GM18868 (cell line): ENCODE measurements around the gene FAM234A.
"Not testable (repeated sequence)": the region's sequence is repeated elsewhere in the genome, so short reads cannot be mapped to it uniquely, and the experiment has no call there.

Experiments used
- ATAC-seq: cut with Tn5 transposase; IDR thresholded peaks from one replicate; pipeline ENCODE4 v1.9.1; 2021; ENCODE audit warnings: mild to moderate bottlenecking, moderate library complexity; ENCODE audit not compliant: unreplicated experiment

FAM234A gene

DNA sequence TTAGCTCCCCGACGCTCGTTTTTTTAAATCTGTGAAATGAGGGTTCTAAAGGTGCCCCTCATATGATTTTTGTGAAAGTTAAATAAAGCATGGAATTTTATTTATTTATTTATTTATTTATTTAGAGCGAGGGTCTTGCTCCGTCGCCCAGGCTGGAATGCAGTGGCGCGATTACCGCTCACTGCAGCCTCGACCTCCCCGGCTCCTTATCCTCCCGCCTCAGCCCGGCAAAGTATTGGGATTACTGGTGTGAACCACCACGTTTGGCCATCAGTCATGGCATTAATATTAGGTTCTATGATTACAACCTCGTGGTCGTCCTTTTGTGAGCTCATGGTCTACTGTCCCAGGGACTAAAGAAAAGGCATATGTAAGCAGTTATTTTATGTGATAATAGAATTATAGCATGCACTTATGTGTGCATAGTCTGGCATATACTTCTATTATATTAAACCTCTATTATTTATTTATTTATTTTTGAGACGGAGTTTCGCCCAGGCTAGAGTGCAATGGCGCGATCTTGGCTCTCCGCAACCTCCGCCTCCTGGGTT lies 4.8 kb upstream of the FAM234A start:
- ATAC-seq = no peak

DNA sequence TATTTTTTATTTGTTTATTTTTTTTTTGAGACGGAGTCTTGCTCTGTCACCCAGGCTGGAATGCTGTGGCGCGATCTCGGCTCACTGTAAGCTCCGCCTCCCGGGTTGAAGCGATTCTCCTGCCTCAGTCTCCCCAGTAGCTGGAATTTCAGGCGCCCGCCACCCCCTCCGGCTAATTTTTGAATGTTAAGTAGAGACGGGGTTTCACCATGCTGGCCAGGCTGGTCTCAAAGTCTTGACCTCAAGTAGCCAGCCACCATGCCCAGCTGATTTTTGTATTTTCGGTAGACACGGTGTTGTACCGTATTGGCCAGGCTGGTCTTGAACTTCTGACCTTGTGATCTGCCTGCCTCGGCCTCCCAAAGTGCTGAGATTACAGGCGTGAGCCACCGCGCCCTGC lies 4.3 kb upstream of the FAM234A start:
- not testable (repeated sequence) for ATAC-seq

DNA sequence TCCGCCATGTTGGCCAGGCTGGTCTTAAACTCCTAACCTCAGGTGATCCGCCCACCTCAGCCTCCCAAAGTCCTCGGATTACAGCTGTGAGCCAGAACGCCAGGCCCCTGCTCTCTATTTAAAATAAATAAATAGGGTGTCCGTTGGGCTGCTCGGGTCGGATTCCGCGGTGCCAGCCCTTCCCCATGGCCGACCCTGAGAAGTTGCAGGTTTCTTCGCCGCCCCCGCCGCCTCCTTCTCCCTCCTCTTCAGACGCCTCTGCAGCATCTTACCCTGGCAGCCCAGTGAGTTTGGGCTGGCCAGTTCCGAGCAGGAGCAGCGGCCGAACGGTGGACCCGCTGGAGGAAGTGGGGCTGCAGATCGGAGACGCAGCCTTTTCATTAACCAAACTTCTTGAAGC lies 3.7 kb upstream of the FAM234A start:
- ATAC-seq = no peak

DNA sequence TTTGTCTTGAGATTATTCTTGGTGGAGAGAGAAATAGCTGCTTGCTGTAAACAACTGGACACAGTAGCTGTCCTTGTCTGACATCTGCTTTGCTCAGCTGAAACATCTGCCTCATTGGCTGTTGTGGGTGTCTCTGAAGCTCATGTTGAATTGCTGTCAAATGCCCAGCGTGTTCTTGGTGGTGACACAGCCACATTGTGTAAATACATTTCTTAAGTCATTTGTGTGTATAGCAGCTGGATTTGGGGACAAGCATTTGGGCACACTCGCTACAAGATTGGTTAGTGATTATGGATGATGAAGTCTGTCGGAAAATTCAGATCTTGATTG lies 5.3 kb downstream of the FAM234A start:
- ATAC-seq = no peak

DNA sequence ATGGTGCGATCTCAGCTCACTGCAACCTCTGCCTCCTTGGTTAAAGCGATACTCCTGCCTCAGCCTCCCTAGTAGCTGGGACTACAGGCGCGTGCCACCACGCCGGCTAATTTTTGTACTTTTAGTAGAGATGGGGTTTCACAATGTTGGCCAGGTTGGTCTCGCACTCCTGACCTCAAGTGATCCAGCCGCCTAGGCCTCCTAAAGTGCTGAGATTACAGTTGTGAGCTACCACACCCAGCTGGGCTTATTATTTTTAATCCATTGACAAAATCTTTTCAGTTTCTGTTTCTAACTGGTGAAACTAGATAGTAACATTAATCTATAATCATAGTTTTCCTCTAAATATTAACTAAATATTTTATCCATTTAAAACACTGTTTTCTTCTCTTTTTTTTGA lies 5.9 kb downstream of the FAM234A start:
- ATAC-seq = no peak

DNA sequence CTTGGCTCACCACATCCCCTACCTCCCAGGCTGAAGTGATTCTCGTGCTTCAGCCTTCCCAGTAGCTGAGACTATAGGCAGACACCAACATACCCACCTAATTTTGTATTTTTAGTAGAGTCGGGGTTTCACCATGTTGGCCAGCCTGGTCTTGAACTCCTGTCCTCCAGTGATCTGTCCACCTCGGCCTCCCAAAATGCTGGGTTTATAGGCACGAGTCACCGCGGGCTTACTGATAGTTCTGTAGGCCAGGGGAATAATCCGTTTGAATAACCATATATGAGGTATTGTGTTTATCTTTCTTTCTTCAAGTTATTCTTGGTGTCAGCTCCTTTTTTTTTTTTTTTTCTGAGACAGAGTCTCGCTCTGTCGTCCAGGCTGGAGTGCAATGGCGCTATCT lies 7.7 kb downstream of the FAM234A start:
- no peak for ATAC-seq

DNA sequence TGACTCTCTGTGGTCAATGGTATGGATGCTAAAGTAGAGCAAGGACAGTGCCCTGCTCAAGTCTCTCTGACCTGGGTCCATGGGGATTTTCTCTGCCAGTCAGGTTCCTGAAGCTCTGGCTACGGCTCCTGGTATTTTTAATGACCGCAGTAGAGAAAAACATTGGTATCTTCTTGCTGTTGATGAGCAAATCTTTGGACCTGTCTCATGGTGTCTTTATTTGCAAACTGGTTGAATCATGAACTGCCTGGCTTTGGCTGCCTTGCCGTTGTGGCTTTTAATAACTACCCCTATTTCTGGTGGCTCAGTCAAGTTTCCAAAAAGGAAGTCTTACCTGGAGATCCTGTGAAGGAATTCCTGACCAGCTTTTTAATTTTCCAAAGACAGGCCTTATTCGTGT lies 8.7 kb downstream of the FAM234A start:
- no peak for ATAC-seq

DNA sequence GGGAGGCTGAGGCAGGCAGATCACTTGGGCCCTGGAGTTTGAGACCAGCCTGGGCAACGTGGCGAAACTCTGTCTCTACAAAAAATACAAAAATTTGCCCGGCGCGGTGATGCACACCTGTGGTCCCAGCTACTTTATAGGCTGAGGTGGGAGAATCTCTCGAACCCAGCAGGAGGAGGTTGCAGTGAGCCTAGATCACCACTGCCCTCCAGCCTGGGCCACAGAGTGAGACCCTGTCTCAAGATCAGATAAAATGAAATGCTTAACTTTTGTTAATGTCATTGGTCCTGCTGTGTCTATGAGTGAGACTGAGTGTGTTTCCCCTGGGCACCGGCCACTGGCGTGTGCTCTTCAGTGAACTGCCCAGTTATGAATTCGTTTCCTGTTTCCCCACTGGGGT lies 10.5 kb downstream of the FAM234A start:
- ATAC-seq = no peak

DNA sequence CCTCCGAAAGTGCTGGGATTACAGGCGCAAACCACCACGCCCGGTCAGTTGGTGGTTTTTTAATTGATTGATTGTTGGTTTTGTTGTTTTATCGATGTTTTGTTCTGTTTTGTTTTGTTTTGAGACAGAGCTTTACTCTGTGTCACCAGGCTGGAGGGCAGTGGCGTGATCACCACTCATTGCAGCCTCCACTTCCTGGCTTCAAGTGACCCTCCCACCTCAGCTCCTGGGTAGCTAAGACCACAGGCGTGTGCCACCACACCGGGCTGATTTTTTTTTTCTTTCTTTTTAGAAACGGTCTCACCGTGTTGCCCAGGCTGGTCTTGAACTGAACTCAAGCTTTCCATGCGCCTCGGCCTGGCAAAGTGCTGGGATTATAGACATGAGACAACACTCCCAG lies 12.4 kb downstream of the FAM234A start:
- no peak for ATAC-seq

DNA sequence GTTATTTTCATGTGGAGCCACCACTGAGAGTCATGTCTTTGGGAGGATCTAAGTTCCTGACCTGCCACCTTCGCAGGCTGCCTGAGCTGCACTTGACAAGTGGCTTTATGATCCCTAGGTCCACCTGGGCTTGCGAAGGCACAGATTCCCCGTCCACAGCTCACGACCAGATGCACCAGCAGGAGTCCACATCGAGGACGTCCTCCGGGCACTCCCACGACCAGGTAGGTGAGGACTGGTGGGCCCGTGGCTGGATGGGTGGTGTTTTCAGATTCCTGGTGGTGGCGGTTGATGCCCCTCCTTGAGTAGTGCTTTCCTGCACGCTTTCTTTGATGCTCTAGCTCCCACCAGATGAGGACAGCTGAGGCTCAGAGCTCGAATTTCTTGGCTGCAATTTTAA lies 14.8 kb downstream of the FAM234A start:
- ATAC-seq = no peak

DNA sequence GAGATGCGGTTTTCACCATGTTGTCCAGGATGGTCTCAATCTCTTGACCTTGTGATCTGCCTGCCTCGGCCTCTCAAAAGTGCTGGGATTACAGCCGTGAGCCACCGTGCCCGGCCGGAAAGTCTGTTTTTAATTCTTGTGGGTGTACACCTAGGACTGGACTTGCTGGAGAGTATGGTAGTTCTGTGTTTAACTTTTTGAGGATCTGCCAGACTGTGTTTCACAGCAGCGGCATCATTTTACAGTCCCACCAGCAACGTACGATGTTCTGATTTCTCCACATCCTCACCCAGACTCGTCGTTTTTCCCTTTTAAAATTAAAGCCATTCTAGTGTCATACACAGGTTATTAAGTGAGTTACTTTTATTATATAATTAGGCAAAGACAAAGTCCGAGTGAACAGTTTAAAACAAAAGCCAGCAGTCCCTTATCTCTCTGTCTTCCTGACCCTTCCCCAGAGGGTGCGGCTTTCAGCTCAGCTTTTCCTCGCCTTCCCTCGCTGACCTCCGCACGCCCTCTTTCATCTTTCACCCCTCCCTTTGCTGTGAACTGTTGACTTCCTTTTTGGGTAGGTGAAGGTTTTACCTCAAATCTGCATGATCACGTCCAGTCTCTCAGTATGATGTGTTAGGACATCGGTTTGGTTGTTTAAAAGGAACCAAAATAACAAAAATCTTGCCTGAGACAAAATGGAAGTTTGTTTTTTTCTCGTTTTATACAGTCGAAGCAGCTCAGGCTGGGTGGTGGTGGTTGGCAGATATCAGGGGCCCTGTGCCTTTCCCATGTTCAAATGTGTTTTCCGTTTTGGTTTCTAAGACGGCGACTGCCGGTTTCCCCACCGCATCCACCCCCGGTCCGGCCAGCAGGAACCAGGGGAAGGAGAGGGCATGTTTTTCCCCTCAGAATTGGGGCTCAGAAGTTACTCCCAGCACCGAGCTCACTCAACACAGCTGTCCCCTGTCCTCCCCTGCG lies 18.0 kb downstream of the FAM234A start:
- no peak for ATAC-seq

DNA sequence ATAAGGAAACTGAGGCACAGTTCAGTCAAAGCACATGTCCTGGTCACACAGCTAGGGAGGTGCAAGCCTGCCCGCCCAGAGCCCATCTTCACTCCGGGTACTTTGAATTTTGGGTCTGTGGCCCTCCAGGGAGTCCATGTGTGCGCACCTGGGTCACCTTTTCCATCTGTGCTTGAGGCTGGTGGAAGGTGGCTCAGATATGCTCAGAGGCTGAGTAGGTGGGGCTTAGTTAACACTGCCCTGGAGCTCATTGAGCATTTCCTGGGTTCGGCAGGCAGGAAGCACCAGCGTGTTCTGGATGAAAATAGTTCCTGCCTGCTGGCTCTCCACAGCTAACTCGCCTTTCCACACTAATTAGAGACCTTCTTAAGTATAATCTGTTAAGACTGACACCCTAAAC lies 19.2 kb downstream of the FAM234A start:
- ATAC-seq = no peak

DNA sequence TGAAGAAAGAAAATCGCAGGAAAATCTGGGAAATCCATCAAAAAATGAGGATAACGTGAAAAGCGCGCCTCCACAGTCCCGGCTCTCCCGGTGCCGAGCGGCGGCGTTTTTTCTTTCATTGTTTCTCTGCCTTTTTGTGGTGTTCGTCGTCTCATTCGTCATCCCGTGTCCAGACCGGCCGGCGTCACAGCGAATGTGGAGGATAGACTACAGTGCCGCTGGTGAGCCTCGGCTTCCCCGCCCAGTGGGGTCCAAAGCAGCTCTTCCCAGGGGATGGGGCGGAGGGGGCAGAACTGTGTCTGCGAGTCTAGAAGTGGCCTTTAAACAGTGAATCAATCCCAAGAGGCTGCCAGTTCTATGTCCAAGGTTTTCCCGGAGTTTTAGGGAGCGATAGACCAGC lies 19.8 kb downstream of the FAM234A start:
- no peak for ATAC-seq

DNA sequence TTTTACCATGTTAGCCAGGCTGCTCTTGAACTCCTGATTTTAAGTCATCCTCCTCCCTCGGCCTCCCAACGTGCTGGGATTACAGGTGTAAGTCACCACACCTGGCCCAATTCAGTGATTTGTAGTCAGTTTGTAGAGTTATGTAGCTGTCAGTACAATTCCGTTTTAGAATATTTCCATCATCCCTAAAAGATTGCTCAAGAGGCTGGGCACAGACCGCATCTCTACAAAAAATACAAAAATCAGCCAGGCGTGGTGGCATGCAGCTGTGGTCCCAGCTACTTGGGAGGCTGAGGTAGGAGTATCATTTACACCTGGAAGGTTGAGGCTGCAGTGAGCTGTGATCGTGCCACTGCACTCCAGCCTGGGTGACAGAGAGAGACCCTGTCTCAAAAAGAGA lies 20.6 kb downstream of the FAM234A start:
- ATAC-seq = no peak

DNA sequence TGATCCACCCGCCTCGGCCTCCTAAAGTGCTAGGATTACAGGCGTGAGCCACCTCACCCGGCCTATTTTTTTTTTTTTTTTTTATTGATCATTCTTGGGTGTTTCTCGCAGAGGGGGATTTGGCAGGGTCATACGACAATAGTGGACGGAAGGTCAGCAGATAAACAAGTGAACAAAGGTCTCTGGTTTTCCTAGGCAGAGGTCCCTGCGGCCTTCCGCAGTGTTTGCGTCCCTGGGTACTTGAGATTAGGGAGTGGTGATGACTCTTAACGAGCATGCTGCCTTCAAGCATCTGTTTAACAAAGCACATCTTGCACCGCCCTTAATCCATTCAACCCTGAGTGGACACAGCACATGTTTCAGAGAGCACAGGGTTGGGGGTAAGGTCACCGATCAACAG lies 23.5 kb downstream of the FAM234A start:
- ATAC-seq = not testable (repeated sequence)

DNA sequence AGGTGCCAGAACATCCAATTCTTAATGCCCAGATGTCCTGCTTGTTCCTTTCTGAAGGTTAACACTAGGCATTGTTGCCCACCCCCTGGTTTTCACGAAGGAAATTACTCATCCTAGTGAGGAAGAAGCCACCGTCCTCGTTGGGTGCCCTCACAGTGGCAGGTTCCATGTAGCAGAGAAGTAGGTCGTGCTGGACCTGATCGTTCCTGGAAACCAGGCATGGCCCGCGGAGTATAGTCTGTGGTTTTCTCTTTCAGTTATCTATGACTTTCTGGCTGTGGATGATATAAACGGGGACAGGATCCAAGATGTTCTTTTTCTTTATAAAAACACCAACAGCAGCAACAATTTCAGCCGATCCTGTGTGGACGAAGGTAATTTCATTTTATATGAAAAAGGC lies 24.6 kb downstream of the FAM234A start:
- ATAC-seq = no peak

DNA sequence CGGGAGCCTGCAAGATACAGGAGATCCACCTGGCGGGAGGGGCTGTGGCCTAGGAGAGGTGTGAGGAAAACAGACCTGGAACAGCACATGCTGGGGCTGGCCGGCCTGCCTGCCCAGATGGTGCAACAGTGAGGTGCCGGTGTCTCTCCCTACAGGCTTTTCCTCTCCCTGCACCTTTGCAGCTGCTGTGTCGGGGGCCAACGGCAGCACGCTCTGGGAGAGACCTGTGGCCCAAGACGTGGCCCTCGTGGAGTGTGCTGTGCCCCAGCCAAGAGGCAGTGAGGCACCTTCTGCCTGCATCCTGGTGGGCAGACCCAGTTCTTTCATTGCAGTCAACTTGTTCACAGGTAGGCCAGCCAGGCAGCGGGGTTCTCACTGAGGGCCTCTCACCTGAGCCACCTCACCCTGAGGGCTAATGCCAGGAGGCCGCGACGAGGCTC lies 25.2 kb downstream of the FAM234A start:
- no peak for ATAC-seq

DNA sequence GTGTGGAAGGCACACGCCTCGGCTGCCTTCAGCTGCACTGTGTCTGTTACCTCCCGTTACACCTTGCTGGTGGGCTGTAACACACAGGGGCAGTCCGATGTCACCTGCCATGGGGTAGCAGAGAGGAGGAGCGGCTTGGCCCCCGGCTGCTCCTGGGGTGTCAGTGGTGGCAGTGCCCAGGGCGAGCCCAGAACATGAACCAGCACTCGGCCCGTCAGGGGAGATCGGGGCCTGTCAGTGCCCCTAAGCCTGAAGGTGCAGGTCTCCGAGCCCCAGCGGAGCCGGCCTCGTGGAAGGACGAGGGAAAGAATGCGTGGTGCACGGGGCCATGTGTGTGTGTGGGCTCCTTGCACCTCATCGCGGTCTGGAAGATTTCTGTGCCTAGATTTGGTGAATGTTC lies 25.7 kb downstream of the FAM234A start:
- ATAC-seq = no peak

DNA sequence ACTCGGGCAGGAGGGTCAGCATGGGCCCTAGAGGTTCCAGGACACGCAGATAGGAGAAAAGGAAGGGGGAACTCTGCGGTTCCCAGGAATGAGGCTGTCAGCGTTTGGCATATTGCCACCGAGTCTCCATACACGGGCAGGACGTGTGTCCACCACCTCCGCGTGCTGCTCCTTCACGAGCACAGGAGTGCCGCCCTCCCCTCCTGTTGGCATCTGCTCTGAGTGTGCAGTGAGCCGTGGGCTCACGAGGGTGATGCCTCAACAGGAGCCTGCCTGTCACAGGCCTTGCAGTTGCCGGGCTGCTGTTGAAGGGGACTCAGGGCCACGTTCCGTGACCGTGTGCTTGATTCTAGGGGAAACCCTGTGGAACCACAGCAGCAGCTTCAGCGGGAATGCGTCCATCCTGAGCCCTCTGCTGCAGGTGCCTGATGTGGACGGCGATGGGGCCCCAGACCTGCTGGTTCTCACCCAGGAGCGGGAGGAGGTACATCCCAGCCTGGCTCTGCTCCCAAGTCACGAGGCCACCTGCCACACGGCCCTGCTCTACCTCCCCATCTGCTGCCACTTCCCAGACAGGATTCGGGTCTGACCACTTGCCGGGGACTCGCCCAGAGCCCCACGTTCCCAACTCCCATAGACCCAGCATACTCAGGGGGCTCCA lies 26.5 kb downstream of the FAM234A start:
- no peak for ATAC-seq

DNA sequence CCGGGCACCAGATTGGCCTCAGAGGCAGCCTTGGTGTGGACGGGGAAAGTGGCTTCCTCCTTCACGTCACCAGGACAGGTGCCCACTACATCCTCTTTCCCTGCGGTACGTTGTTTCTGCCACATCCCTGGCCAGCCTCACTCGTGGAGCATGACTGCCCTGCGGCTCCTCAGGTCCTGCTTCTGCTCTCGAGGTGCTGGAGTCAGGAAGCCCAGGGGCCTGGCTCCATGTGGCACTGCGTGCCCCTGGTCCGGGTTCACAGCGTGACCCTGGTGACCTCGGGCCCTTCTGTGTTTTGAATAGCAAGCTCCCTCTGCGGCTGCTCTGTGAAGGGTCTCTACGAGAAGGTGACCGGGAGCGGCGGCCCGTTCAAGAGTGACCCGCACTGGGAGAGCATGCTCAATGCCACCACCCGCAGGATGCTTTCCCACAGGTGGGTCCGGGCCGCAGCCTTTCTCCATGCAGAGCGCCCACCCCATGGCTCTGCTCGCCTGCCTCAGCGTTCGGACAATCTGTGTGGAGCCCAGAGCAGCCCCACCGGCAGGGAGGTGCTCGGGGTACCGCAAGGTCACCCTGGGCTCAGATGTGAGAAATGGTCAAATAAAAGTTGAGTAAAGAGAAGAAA lies 27.6 kb downstream of the FAM234A start:
- ATAC-seq = no peak

DNA sequence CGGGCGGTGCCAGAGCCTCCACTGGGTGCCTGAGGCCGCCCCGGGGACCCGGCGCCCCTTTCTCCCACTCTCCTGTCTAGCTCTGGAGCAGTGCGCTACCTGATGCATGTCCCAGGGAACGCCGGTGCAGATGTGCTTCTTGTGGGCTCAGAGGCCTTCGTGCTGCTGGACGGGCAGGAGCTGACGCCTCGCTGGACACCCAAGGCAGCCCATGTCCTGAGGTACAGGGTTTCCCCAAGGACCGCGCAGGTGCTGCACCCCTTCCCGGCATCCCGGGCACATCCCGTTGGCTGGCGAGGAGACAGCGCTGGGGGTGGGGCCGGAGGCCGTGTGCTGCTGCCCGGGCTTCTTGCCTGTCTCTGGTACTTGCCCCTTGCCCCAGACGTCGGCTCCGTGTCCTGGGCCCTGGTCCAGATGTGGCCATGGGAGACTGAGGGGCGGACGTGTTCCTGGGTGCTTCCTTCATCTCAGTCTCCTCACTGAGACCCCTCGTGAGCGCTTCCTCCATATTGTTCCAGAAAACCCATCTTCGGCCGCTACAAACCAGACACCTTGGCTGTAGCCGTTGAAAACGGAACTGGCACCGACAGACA lies 28.7 kb downstream of the FAM234A start:
- ATAC-seq = no peak
